HepG2 (cell line): ENCODE data around the gene B4GALT2. TPM values are rescaled to one million over a fixed set of nuclear protein-coding genes. Genes with fewer than 3 reads are reported as not detected.

Experiments
- ATAC-seq: fragments of 200-7000 bp; cut with Tn5 transposase; 3 replicates; pipeline ENCODE4 v1.9.1; 2020; ENCODE audit warnings: mild to moderate bottlenecking, moderate library complexity
- BruUV-seq: library from RNA; stranded (reverse); fragments of 400-500 nt; replicated peaks from 2 replicates; lab custom pipeline; 2021; lab: Mats Ljungman, UMichigan
- CTCF ChIA-PET: fragments of 300-600 bp; formaldehyde crosslinking; extraction: SDS; loops from one replicate; lab custom pipeline; 2021; ENCODE audit warnings: low total read pairs, inconsistent platforms, low intra/inter-chr PET ratio; lab: Yijun Ruan, JAX
- POLR2A ChIA-PET: fragments of 350-600 bp; sonication (Branson Sonifier 250); formaldehyde crosslinking; loops from one replicate; lab custom pipeline; 2020; ENCODE audit warnings: antibody characterized with exemption, inconsistent platforms; lab: Yijun Ruan, JAX
- DNase-seq: peaks from one replicate; pipeline ENCODE4 v3.0.0-alpha.2; 2015; ENCODE audit warnings: low spot score
- FAIRE-seq: peaks from 3 replicates; lab custom pipeline; 2011; peaks lifted over from hg19 to GRCh38; lab: Jason Lieb, UNC
- H2AFZ ChIP-seq: one replicate; pipeline ENCODE4 v1.6.1; 2011; ENCODE audit warnings: low read length, inconsistent platforms
- H3K27ac ChIP-seq: fragments of 300-600 bp; 3 replicates; pipeline ENCODE4 v1.8.0; 2011; ENCODE audit warnings: mixed run types, mild to moderate bottlenecking, mixed read lengths, low read length, inconsistent platforms; ENCODE audit not compliant: insufficient read depth; ENCODE audit errors: extremely low read length
- H3K27me3 ChIP-seq, 2 experiments: fragments of 200-600 bp in 1 of 2; 2 replicates in 1 of 2; 3 replicates in 1 of 2; pipeline versions ENCODE4 v1.6.0 to v1.8.0; 2011; ENCODE audit warnings: low read length in 2 of 2, mild to moderate bottlenecking in 2 of 2, moderate library complexity in 2 of 2, inconsistent platforms in 1 of 2; ENCODE audit not compliant: insufficient read depth in 2 of 2, control insufficient read depth in 1 of 2
- H3K36me3 ChIP-seq, 2 experiments: fragments of 200-600 bp in 1 of 2; replicated peaks in 1 of 2; 2 replicates in 1 of 2; 3 replicates in 1 of 2; pipeline versions ENCODE4 v1.5.1 to v1.8.0; 2011; ENCODE audit warnings: low read length in 2 of 2, inconsistent platforms in 1 of 2; ENCODE audit not compliant: insufficient read depth in 2 of 2, control insufficient read depth in 1 of 2
- H3K4me1 ChIP-seq: 2 replicates; pipeline ENCODE4 v1.5.1; 2012; ENCODE audit warnings: low read length, inconsistent platforms; ENCODE audit not compliant: insufficient read depth
- H3K4me2 ChIP-seq: 2 replicates; pipeline ENCODE4 v1.6.0; 2011; ENCODE audit warnings: low read depth, low read length, inconsistent platforms
- H3K4me3 ChIP-seq, 3 experiments: fragments of 200-600 bp in 1 of 3; sonication (generic), shearing (Covaris generic) in 1 of 3; replicated peaks in 1 of 3; 2 replicates each; pipeline ENCODE4 v1.5.1; 2011 to 2016; ENCODE audit warnings: low read length in 3 of 3, inconsistent platforms in 2 of 3, low read depth in 2 of 3, mild to moderate bottlenecking in 2 of 3, control low read depth in 1 of 3, mixed read lengths in 1 of 3; ENCODE audit not compliant: insufficient read depth in 1 of 3
- H3K79me2 ChIP-seq: one replicate; pipeline ENCODE4 v1.6.1; 2011; ENCODE audit warnings: low read length, inconsistent platforms; ENCODE audit not compliant: insufficient read depth
- H3K9ac ChIP-seq: 2 replicates; pipeline ENCODE4 v1.6.0; 2011; ENCODE audit warnings: mild to moderate bottlenecking, low read depth, low read length, inconsistent platforms; ENCODE audit not compliant: insufficient read depth
- H3K9me3 ChIP-seq: 2 replicates; pipeline ENCODE4 v1.5.1; 2012; ENCODE audit warnings: mild to moderate bottlenecking, low read length
- H4K20me1 ChIP-seq: 2 replicates; pipeline ENCODE4 v1.6.0; 2011; ENCODE audit warnings: inconsistent platforms, mild to moderate bottlenecking, low read length, moderate library complexity; ENCODE audit not compliant: insufficient read depth
- EED ChIP-seq: sonication (generic); formaldehyde crosslinking; IDR thresholded peaks from 2 replicates; pipeline ENCODE4 v1.5.0; 2020; ENCODE audit warnings: mild to moderate bottlenecking, missing genetic modification reagents
- WGBS: methylation state at CpG from one replicate; pipeline ENCODE4 v1.1.6; 2017; ENCODE audit warnings: low lambda C conversion rate; 5-methylcytosine and 5-hydroxymethylcytosine counted together
- in situ Hi-C: cut with HindIII; loops from 2 replicates; pipeline ENCODE4 v1.10.0; 2017; ENCODE audit warnings: low pct_unique_long_range_greater_than_20kb; ENCODE audit not compliant: extremely low pct_ligation_motif_present
- intact Hi-C: fragments of 100-400 bp; cut with micrococcal nuclease; formaldehyde crosslinking; loops from one replicate; pipeline ENCODE4 v1.10.0; 2022; ENCODE audit not compliant: unreplicated experiment
- polyA plus RNA-seq, 8 experiments: library from polyadenylated mRNA; depleted of rRNA in 3 of 8; stranded (reverse) in 7 of 8; unstranded in 1 of 8; fragments of >200 nt; fragmentation: Illumina TruSeq in 4 of 8; extraction: Trizol in 4 of 8; gene quantifications; 2 replicates each; pipeline versions ENCODE4 v1.2.1 to v1.2.3, GENCODE V29; 2011 to 2016; ENCODE audit warnings: low read depth in 4 of 8, missing spikeins in 1 of 8, mixed read lengths in 1 of 8; ENCODE audit not compliant: insufficient read depth in 1 of 8
- total RNA-seq, 5 experiments: library from RNA; depleted of rRNA; stranded (reverse); fragments of >200 nt; fragmentation: Illumina TruSeq; extraction: Trizol; gene quantifications; 2 replicates each; pipeline ENCODE4 v1.2.3, GENCODE V29; 2016; ENCODE audit warnings: low read depth in 1 of 5
- TF ChIP-seq, protein P1 (sequence below): sonication (generic); formaldehyde crosslinking; IDR thresholded peaks from 2 replicates; pipeline ENCODE4 v1.5.0; 2020; ENCODE audit warnings: missing genetic modification reagents
- TF ChIP-seq, protein P2 (sequence below): sonication (generic); formaldehyde crosslinking; conservative IDR thresholded peaks from 2 replicates; pipeline ENCODE4 v1.4.0; 2020; ENCODE audit warnings: missing genetic modification reagents
- TF ChIP-seq, protein P3 (sequence below): sonication (generic); formaldehyde crosslinking; IDR thresholded peaks from 2 replicates; pipeline ENCODE4 v1.4.0; 2020; ENCODE audit warnings: mild to moderate bottlenecking, missing genetic modification reagents
- TF ChIP-seq, protein P4 (sequence below): fragments of 450-650 bp; IDR thresholded peaks from 2 replicates; pipeline ENCODE4 v1.6.1; 2017
- TF ChIP-seq, protein P5 (sequence below), 2 experiments: sonication (generic) in 1 of 2; formaldehyde crosslinking in 1 of 2; IDR thresholded peaks; 2 replicates each; pipeline versions ENCODE4 v1.4.0 to v1.6.1; 2016 to 2020; ENCODE audit warnings: borderline replicate concordance in 1 of 2, low read depth in 1 of 2, mild to moderate bottlenecking in 1 of 2, missing genetic modification reagents in 1 of 2

B4GALT2 gene
- total and polyA plus RNA-seq, 2 of the 13 experiments (the other 11 are each of a cell fraction or from before 2014, with no cell fraction given): 41.9 to 78.0 TPM

DNA sequence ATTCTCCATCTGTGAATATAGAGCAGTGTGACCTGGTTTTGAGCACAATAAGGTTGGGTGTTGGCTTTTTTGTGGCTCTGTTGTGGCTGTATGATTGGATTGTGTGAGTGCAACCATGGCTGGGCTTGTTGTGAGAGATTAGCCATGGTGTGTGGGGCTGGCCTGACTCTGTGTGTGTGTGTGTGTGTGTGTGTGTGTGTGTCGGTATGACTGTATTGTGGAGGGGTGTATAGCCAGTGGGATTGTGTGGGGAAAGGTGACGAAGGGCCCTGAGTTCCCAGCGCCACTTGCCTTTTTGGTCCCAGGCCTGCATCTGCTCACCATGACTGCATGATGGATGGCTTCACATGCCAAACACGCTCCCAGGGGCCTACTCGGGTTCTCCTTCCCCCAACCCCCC lies 58.1 kb downstream of the B4GALT2 start (continued):
- TF ChIP-seq, protein P1, sequence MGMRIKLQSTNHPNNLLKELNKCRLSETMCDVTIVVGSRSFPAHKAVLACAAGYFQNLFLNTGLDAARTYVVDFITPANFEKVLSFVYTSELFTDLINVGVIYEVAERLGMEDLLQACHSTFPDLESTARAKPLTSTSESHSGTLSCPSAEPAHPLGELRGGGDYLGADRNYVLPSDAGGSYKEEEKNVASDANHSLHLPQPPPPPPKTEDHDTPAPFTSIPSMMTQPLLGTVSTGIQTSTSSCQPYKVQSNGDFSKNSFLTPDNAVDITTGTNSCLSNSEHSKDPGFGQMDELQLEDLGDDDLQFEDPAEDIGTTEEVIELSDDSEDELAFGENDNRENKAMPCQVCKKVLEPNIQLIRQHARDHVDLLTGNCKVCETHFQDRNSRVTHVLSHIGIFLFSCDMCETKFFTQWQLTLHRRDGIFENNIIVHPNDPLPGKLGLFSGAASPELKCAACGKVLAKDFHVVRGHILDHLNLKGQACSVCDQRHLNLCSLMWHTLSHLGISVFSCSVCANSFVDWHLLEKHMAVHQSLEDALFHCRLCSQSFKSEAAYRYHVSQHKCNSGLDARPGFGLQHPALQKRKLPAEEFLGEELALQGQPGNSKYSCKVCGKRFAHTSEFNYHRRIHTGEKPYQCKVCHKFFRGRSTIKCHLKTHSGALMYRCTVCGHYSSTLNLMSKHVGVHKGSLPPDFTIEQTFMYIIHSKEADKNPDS (CRISPR knock-in tag): no peak

DNA sequence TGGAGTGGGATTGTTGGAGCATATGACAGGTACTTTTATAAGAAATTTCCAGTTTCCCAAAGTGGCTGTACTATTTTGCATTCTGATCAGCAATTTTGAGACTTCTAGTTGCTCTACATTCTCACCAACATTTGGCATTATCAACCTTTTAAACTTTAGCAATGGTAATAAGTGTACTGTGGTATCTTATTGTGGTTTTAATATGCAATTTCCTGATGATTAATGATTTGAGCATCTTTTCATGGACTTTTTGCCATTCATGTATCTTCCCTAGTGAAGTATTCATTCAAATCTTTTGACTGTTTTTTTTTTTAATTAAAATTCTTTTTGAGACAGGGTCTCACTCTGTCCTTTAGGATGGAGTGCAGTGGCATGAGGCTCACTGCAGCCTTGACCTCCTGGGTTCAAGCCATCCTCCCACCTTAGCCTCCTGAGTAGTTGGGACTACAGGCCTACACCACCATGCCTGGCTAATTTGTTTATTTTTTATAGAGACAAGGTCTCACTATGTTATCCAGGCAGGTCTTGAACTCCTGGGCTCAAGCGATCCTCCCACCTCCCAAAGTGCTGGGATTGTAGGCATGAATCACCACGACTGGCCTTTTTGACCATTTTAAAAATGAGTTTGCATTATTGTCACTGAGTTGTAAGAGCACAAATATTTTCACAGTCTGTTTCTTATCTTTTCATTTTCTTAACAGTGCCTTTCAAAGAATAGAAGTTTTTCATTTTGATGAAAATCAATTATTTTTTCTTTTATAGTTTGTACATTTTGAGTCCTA lies 60.1 kb downstream of the B4GALT2 start:
- DNase-seq (no peak), FAIRE-seq (no peak)
- CTCF ChIA-PET: no interaction called here

More for the DNA sequence above, 60.1 kb downstream of the B4GALT2 start:
- Histone ChIP-seq H3K9me3 (no peaks in the 10 kb centered on the region), H3K79me2 (no peaks in the 10 kb centered on the region), H3K36me3 (no peaks in the 10 kb centered on the region), H3K27me3 (peaks cover 0 to 2% of the 10 kb centered on the region in 2 experiments; a peak in 2 of 5 replicates), H3K27ac (no peak overlapping the region), H2AFZ (no peak overlapping the region), H4K20me1 (no peaks in the 10 kb centered on the region), H3K4me2 (no peak overlapping the region), H3K9ac (no peak overlapping the region), H3K4me3 (no peak overlapping the region), H3K4me1 (peaks cover 38% of the 10 kb centered on the region)
- ATAC-seq: no peak
- in situ Hi-C loops (no loop called here), intact Hi-C loops (loop anchor here (10.0 kb wide), 1 partner anchor 104 kb away; the partner anchor contains the start of gene ARTN)
- 42% methylated on average over 2 of the region's 2 CpGs for WGBS
- POLR2A ChIA-PET: no interaction called here
- no TSS peak for BruUV-seq
- TF ChIP-seq, protein P2, sequence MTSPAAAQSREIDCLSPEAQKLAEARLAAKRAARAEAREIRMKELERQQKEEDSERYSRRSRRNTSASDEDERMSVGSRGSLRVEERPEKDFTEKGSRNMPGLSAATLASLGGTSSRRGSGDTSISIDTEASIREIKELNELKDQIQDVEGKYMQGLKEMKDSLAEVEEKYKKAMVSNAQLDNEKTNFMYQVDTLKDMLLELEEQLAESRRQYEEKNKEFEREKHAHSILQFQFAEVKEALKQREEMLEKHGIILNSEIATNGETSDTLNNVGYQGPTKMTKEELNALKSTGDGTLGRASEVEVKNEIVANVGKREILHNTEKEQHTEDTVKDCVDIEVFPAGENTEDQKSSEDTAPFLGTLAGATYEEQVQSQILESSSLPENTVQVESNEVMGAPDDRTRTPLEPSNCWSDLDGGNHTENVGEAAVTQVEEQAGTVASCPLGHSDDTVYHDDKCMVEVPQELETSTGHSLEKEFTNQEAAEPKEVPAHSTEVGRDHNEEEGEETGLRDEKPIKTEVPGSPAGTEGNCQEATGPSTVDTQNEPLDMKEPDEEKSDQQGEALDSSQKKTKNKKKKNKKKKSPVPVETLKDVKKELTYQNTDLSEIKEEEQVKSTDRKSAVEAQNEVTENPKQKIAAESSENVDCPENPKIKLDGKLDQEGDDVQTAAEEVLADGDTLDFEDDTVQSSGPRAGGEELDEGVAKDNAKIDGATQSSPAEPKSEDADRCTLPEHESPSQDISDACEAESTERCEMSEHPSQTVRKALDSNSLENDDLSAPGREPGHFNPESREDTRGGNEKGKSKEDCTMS (CRISPR knock-in tag): no peak
- TF ChIP-seq, protein P3, sequence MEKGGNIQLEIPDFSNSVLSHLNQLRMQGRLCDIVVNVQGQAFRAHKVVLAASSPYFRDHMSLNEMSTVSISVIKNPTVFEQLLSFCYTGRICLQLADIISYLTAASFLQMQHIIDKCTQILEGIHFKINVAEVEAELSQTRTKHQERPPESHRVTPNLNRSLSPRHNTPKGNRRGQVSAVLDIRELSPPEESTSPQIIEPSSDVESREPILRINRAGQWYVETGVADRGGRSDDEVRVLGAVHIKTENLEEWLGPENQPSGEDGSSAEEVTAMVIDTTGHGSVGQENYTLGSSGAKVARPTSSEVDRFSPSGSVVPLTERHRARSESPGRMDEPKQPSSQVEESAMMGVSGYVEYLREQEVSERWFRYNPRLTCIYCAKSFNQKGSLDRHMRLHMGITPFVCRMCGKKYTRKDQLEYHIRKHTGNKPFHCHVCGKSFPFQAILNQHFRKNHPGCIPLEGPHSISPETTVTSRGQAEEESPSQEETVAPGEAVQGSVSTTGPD: no peak
- TF ChIP-seq, protein P4, sequence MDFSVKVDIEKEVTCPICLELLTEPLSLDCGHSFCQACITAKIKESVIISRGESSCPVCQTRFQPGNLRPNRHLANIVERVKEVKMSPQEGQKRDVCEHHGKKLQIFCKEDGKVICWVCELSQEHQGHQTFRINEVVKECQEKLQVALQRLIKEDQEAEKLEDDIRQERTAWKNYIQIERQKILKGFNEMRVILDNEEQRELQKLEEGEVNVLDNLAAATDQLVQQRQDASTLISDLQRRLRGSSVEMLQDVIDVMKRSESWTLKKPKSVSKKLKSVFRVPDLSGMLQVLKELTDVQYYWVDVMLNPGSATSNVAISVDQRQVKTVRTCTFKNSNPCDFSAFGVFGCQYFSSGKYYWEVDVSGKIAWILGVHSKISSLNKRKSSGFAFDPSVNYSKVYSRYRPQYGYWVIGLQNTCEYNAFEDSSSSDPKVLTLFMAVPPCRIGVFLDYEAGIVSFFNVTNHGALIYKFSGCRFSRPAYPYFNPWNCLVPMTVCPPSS: no peak
- no peak for TF ChIP-seq EED (CRISPR knock-in tag)
- TF ChIP-seq, protein P5, sequence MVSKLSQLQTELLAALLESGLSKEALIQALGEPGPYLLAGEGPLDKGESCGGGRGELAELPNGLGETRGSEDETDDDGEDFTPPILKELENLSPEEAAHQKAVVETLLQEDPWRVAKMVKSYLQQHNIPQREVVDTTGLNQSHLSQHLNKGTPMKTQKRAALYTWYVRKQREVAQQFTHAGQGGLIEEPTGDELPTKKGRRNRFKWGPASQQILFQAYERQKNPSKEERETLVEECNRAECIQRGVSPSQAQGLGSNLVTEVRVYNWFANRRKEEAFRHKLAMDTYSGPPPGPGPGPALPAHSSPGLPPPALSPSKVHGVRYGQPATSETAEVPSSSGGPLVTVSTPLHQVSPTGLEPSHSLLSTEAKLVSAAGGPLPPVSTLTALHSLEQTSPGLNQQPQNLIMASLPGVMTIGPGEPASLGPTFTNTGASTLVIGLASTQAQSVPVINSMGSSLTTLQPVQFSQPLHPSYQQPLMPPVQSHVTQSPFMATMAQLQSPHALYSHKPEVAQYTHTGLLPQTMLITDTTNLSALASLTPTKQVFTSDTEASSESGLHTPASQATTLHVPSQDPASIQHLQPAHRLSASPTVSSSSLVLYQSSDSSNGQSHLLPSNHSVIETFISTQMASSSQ (IDR thresholded peaks at IDR 0.05; ENCODE audit: low read depth): no peak
- TF ChIP-seq, protein P5 (CRISPR knock-in tag; IDR thresholded peaks at IDR 0.05; ENCODE audit: borderline replicate concordance): no peak
